ENCODE data around the gene ZSCAN5A. TPM values are rescaled to one million over a fixed set of nuclear protein-coding genes. Genes with fewer than 3 reads are reported as not detected.
A peak's percentile ranks its signal among the peaks of the same experiment; 100 is the strongest.

The ZSCAN5A gene
- total and polyA plus RNA-seq, 9 of the 15 experiments (the other 6 are each of a cell fraction or from before 2014, with no cell fraction given) = 5.8 to 15.3 (median 11.8) TPM

DNA sequence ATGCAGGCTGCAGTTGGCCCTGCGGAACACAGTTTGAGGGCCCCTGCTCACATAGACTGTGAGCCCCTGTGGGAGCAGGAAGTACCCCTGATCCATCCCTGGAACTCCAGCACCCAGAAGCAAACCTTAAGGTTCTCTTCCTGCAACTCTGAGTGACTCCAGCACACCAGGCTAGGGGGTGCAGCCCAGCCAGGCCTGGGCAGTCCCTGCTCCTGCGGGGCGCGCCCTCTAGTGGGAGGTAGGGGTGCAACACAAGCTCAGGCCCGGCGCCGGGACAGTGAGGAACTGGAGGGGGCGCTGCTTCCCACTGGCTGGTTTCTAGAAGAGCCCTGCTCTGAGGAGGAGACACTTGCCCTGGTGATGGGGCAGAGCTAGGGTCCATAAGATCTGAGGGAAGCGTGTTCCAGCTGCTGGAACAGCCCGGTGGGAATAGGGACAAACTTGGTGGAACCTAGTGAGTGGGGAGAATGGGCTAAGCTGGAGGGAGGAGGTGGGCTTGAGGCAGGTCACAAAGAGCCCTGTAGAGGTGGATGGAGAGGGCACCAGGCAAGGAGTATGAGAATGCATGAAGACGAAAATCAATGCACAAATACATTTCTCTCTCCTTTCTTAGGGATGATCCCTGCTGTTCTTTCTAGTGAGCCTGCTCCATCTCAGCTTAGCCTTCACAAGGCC is 5.0 kb downstream of the ZSCAN5A start (continued):
- TF ChIP-seq SMC3 (conservative IDR thresholded peaks at IDR 0.05; ENCODE audit: insufficient read depth, low read depth, low read length) (peak; percentile 91), RB1 (IDR thresholded peaks at IDR 0.05; ENCODE audit: low read depth) (peak; percentile 72; the same call in 1 of the 2 replicates), SMARCA5 (IDR thresholded peaks at IDR 0.05) (peak; percentile 47; the same call in 1 of the 2 replicates), CC2D1A (IDR thresholded peaks at IDR 0.05) (peak; percentile 34; the same call in 1 of the 2 replicates), LEF1 (IDR thresholded peaks at IDR 0.05) (no peak), PTTG1 (tag; IDR thresholded peaks at IDR 0.05; ENCODE audit: low read depth) (no peak), ESRRA (IDR thresholded peaks at IDR 0.05; ENCODE audit: borderline replicate concordance, low read depth) (peak; percentile 26; the same call in 1 of the 2 replicates), RNF2 (IDR thresholded peaks at IDR 0.05) (no peak), U2AF1 (optimal IDR thresholded peaks at IDR 0.05; ENCODE audit: low read depth, low read length) (no peak), KLF16 (IDR thresholded peaks at IDR 0.05) (peak; percentile 67; the same call in 1 of the 2 replicates), MAZ (CRISPR knock-in tag; conservative IDR thresholded peaks at IDR 0.05 in 1 of 2, IDR thresholded peaks at IDR 0.05 in 1 of 2) (peak in 1 of 2 experiments; percentile 65; a peak in 2 of 4 replicates), CXXC5 (CRISPR knock-in tag; IDR thresholded peaks at IDR 0.05) (0 out of 2 replicates have a peak, but pooled peaks have one; percentile 23), RHOXF2B (CRISPR knock-in tag; conservative IDR thresholded peaks at IDR 0.05) (no peak), TEAD4 (IDR thresholded peaks at IDR 0.05; ENCODE audit: low read length) (peak; percentile 30; the same call in 1 of the 2 replicates), TEAD4 (CRISPR knock-in tag; IDR thresholded peaks at IDR 0.05; ENCODE audit: borderline replicate concordance) (no peak), CREM (IDR thresholded peaks at IDR 0.05; ENCODE audit: low read depth) (peak; percentile 50; the same call in 1 of the 2 replicates), CHD2 (IDR thresholded peaks at IDR 0.05; ENCODE audit: low read depth, low read length) (no peak), SREBF1 (IDR thresholded peaks at IDR 0.05; ENCODE audit: borderline replicate concordance, low read depth, low read length) (no peak), HNRNPUL1 (IDR thresholded peaks at IDR 0.05; ENCODE audit: low read length) (no peak), NCOA4 (IDR thresholded peaks at IDR 0.05; ENCODE audit: partially characterized antibody) (no peak)
- TF ChIP-seq, protein P1, sequence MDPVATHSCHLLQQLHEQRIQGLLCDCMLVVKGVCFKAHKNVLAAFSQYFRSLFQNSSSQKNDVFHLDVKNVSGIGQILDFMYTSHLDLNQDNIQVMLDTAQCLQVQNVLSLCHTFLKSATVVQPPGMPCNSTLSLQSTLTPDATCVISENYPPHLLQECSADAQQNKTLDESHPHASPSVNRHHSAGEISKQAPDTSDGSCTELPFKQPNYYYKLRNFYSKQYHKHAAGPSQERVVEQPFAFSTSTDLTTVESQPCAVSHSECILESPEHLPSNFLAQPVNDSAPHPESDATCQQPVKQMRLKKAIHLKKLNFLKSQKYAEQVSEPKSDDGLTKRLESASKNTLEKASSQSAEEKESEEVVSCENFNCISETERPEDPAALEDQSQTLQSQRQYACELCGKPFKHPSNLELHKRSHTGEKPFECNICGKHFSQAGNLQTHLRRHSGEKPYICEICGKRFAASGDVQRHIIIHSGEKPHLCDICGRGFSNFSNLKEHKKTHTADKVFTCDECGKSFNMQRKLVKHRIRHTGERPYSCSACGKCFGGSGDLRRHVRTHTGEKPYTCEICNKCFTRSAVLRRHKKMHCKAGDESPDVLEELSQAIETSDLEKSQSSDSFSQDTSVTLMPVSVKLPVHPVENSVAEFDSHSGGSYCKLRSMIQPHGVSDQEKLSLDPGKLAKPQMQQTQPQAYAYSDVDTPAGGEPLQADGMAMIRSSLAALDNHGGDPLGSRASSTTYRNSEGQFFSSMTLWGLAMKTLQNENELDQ (CRISPR knock-in tag; IDR thresholded peaks at IDR 0.05; ENCODE audit: borderline replicate concordance) = no peak
- TF ChIP-seq, protein P2, sequence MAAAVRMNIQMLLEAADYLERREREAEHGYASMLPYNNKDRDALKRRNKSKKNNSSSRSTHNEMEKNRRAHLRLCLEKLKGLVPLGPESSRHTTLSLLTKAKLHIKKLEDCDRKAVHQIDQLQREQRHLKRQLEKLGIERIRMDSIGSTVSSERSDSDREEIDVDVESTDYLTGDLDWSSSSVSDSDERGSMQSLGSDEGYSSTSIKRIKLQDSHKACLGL (CRISPR knock-in tag; IDR thresholded peaks at IDR 0.05; ENCODE audit: borderline replicate concordance, poor library complexity, severe bottlenecking) = no peak
- TF ChIP-seq, protein P3, sequence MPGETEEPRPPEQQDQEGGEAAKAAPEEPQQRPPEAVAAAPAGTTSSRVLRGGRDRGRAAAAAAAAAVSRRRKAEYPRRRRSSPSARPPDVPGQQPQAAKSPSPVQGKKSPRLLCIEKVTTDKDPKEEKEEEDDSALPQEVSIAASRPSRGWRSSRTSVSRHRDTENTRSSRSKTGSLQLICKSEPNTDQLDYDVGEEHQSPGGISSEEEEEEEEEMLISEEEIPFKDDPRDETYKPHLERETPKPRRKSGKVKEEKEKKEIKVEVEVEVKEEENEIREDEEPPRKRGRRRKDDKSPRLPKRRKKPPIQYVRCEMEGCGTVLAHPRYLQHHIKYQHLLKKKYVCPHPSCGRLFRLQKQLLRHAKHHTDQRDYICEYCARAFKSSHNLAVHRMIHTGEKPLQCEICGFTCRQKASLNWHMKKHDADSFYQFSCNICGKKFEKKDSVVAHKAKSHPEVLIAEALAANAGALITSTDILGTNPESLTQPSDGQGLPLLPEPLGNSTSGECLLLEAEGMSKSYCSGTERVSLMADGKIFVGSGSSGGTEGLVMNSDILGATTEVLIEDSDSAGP (CRISPR knock-in tag; IDR thresholded peaks at IDR 0.05) = no peak
- TF ChIP-seq, protein P4, sequence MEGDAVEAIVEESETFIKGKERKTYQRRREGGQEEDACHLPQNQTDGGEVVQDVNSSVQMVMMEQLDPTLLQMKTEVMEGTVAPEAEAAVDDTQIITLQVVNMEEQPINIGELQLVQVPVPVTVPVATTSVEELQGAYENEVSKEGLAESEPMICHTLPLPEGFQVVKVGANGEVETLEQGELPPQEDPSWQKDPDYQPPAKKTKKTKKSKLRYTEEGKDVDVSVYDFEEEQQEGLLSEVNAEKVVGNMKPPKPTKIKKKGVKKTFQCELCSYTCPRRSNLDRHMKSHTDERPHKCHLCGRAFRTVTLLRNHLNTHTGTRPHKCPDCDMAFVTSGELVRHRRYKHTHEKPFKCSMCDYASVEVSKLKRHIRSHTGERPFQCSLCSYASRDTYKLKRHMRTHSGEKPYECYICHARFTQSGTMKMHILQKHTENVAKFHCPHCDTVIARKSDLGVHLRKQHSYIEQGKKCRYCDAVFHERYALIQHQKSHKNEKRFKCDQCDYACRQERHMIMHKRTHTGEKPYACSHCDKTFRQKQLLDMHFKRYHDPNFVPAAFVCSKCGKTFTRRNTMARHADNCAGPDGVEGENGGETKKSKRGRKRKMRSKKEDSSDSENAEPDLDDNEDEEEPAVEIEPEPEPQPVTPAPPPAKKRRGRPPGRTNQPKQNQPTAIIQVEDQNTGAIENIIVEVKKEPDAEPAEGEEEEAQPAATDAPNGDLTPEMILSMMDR (IDR thresholded peaks at IDR 0.05 in 2 of 3, conservative IDR thresholded peaks at IDR 0.05 in 1 of 3; ENCODE audit: insufficient read depth in 2 of 3, low read depth in 1 of 3, low read length in 3 of 3) = peak; percentile 100

Data from K562 (cell line).